Ishikawa (cell line): Measurements from ENCODE around the gene KSR2.

Experiments
- CEBPB ChIP-seq: IDR thresholded peaks from 2 replicates; pipeline ENCODE4 v1.6.1; 2012
- CREB1 ChIP-seq: IDR thresholded peaks from 2 replicates; pipeline ENCODE4 v1.6.1; 2012; ENCODE audit warnings: low read depth
- EGR1 ChIP-seq: IDR thresholded peaks from 2 replicates; pipeline ENCODE4 v1.6.1; 2012
- EP300 ChIP-seq: IDR thresholded peaks from 2 replicates; pipeline ENCODE4 v1.6.1; 2012; ENCODE audit warnings: borderline replicate concordance
- FOXM1 ChIP-seq: IDR thresholded peaks from 2 replicates; pipeline ENCODE4 v1.6.1; 2012; ENCODE audit warnings: low read depth, borderline replicate concordance
- NFIC ChIP-seq: IDR thresholded peaks from 2 replicates; pipeline ENCODE4 v1.6.1; 2012
- RAD21 ChIP-seq: IDR thresholded peaks from 2 replicates; pipeline ENCODE4 v1.6.1; 2012; ENCODE audit warnings: low read depth
- REST ChIP-seq: IDR thresholded peaks from 2 replicates; pipeline ENCODE4 v1.6.1; 2012; ENCODE audit warnings: low read depth, mild to moderate bottlenecking
- TAF1 ChIP-seq: IDR thresholded peaks from 2 replicates; pipeline ENCODE4 v1.6.1; 2012; ENCODE audit warnings: low read depth, mild to moderate bottlenecking
- TCF12 ChIP-seq: IDR thresholded peaks from 2 replicates; pipeline ENCODE4 v1.6.1; 2012; ENCODE audit warnings: low read depth
- TEAD4 ChIP-seq: IDR thresholded peaks from 2 replicates; pipeline ENCODE4 v1.6.1; 2012
- USF1 ChIP-seq: IDR thresholded peaks from 2 replicates; pipeline ENCODE4 v1.6.1; 2012
- YY1 ChIP-seq: IDR thresholded peaks from 2 replicates; pipeline ENCODE4 v1.6.1; 2012; ENCODE audit warnings: low read depth
- ZBTB7A ChIP-seq: IDR thresholded peaks from 2 replicates; pipeline ENCODE4 v1.6.1; 2012; ENCODE audit warnings: low read depth
- TF ChIP-seq, protein P1 (sequence below): IDR thresholded peaks from 2 replicates; pipeline ENCODE4 v1.6.1; 2012

The KSR2 gene

GRCh38 chr12:117540011-117540410 is 428.8 kb downstream of the KSR2 start:
- TF ChIP-seq TAF1 (no peak), YY1 (no peak), FOXM1 (no peak)

- TF ChIP-seq FOXM1 (no peak), RAD21 (no peak), TEAD4 (no peak), ZBTB7A (no peak), TAF1 (no peak), EP300 (no peak), EGR1 (no peak), CEBPB (no peak), YY1 (no peak), TCF12 (no peak), REST (no peak), NFIC (no peak), USF1 (no peak), CREB1 (no peak)
- TF ChIP-seq, protein P1, sequence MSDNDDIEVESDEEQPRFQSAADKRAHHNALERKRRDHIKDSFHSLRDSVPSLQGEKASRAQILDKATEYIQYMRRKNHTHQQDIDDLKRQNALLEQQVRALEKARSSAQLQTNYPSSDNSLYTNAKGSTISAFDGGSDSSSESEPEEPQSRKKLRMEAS = no peak
These were observed 429.9 kb downstream of the KSR2 start for GRCh38 chr12:117538926-117539325.

GRCh38 chr12:117538032-117538690 is 430.6 kb downstream of the KSR2 start:
- TF ChIP-seq TAF1 (no peak), CEBPB (no peak), CREB1 (no peak), REST (no peak), RAD21 (no peak), USF1 (no peak), EGR1 (no peak), TCF12 (no peak), TEAD4 (no peak), EP300 (no peak), FOXM1 (no peak)

- no peak for TF ChIP-seq TAF1
- TF ChIP-seq TCF12 = no peak
- TF ChIP-seq USF1 = no peak
- TF ChIP-seq EGR1 = no peak
- no peak for TF ChIP-seq TEAD4
- no peak for TF ChIP-seq CEBPB
- TF ChIP-seq, protein P1 = no peak
- no peak for TF ChIP-seq EP300
- TF ChIP-seq REST = no peak
- TF ChIP-seq NFIC = no peak
- TF ChIP-seq FOXM1 = no peak
These were observed 435.1 kb downstream of the KSR2 start for GRCh38 chr12:117533687-117534086.
